Measurements from ENCODE around the gene USP32. TPM values are rescaled to one million over a fixed set of nuclear protein-coding genes. Genes with fewer than 3 reads are reported as not detected.
"Not testable (repeated sequence)": the region's sequence is repeated elsewhere in the genome, so short reads cannot be mapped to it uniquely, and the experiment has no call there.

The USP32 gene
- total RNA-seq, 1 donor from 2014 or later, result 37.6 TPM

DNA sequence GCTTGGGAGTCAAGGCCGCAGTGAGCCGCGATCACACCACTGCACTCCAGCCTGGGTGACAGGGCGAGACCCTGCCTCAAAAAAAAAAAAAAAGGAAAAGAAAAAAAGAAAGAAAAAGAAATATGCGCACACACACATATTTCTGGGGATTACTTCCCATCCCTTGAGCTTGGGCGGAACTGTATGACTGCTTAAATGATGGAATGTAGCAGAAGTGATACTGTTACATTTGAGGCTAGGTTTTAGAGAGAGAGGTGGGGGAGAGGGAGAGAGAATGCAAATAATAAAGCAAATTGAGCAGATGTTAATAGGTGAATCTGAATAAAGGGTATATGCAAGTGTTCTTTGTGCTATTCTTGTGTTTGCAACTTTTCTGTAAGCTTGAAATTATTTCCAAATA is 12.0 kb upstream of the USP32 start:
- no peak for DNase-seq (ENCODE audit: low read depth in 2 of 2)

DNA sequence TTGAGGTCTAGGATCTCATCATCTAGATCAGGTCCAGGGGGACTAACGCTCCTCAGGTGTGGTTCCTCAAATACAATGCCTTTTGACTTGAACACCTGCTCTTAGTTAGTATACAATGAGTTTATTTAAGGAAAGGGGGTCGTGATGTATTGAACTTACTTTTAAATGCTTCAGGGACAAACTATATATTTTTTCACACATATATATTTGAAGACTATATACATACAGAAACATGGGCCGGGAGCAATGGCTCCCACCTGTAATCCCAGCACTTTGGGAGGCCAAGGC is 11.5 kb upstream of the USP32 start:
- no peak for DNase-seq (ENCODE audit: low read depth in 2 of 2)

DNA sequence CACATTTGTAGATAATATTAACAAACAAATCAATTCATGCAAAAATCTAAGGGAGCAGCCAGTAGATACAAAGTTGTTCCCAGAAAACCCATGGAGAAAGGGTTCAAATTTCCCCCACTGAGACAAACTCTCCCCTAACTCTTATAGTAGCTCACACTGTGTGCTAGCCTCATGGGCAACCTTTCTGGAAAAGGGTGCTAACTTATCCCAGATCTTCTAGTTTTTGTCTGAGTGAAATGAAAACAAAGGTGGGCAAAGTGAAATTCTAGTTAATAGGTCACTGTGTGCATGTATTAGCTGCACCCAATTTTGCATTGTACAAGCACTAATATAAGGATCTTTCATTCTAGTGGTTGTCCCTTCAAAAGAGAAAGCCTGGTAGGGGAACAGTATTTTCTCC is 9.9 kb upstream of the USP32 start:
- DNase-seq (ENCODE audit: low read depth in 2 of 2), result no peak

DNA sequence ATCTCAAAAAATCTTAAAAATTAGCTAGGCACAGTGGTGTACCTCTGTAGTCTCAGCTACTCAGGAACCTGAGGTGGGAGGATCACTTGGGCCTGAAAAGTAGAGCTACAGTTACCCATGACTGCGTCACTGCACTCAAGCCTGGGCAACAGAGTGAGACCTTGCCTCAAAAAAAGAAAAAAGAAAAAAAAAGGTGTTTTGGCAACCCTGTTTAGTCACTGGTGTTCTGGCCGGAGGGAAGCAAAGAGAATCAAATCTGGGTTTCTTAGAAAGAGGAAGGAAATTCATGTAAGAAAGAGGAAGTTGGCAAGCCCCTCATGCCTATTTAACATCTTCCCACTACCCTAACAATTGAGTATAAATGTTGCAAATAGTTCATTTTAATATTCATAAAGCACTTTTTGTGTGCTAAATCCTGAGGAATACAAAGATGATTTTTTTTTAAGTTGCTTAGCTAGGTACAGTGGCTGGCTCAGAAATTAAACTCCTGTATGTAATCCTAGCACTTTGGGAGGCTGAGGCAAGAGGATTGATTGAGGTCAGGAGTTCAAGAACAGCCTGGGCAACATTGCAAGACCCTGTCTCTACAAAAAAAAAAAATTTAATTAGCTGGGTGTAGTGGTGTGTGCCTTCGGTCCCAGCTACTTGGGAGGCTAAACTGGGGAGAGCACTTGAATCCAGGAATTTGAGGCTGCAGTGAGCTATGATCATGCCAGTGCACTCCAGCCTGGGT is 6.5 kb upstream of the USP32 start:
- no peak for DNase-seq (ENCODE audit: low read depth in 2 of 2)

DNA sequence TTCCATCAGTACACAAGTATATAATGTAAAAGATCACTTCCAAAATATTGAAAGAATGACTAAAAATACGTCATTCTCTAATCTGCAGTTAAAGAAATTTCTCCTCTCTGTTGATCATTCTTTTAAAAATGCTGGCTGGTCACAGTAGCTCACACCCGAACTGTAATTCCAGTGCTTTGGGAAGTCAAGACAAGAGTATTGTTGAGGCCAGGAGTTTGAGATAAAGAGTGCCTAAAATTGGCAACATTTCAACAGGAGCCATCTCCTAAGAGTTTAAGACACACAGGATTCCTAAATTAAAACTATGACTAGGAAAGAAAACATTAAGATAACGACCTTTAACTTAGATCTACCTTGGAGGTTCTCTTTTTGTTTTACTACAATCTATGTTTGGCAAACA is 4.5 kb upstream of the USP32 start:
- no peak for DNase-seq (ENCODE audit: low read depth in 2 of 2)

DNA sequence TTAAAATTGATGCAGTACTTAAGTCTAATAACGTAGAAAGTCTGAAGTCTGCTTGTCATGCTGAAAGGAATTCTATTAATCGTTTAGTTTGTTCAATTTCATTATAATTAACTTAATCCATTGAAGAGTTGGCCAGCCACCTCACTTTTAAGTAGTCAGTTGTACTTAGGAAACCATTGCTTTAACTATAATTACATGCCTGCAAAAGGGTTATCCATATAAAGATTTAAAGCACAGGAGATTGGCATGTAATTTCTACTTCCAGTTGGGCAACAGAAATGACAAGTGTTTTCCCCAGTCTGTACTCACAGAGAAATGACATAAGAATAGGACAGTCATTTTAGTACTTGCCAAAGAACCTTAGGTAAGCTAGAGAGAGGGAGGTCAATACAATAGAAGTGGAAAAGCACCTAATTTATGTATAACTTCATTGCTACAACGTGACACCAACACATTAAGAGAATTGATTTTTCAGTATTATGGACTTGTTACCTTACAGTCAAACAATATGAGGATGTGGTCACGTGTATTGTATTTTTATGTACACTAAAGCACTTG is 3.7 kb upstream of the USP32 start:
- DNase-seq (ENCODE audit: low read depth in 2 of 2), result no peak

DNA sequence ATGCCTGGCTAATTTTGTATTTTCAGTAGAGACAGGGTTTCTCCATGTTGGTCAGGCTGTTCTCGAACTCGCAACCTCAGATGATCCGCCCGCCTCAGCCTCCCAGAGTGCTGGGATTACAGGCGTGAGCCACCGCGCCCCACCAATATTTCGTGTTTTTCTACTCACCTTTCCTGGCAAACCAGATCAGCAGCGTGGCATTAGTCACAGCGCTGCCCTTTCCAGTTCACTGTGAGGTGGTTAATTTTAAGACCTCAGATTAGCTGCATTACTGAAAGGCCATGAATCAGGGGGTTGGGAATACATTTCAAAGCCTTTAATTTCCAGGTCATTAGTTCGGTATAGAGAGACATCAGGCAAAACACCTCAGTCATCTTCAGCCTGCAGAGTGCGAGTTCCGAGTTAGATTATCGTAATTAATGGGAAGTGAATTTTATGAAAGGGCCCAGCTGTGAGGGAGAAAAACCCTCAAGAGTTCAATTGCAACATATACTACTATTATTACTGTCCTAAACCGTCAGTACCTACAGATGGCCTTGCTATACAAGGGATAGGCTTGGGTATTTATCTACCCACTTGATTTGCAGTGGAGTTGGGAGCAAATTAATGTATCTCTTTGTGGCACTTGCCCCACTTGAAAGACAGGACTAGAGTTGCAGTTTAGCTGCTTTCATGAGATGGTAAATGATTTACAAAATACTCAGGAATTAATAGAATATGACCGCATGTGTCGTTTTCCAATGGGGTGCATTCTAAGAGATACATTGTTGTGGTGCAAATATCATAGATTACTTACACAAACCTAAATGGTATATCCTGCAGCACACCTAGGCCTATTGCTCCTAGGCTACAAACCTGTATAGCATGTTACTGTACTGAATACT is 2.1 kb upstream of the USP32 start:
- no peak for DNase-seq (ENCODE audit: low read depth in 2 of 2)

DNA sequence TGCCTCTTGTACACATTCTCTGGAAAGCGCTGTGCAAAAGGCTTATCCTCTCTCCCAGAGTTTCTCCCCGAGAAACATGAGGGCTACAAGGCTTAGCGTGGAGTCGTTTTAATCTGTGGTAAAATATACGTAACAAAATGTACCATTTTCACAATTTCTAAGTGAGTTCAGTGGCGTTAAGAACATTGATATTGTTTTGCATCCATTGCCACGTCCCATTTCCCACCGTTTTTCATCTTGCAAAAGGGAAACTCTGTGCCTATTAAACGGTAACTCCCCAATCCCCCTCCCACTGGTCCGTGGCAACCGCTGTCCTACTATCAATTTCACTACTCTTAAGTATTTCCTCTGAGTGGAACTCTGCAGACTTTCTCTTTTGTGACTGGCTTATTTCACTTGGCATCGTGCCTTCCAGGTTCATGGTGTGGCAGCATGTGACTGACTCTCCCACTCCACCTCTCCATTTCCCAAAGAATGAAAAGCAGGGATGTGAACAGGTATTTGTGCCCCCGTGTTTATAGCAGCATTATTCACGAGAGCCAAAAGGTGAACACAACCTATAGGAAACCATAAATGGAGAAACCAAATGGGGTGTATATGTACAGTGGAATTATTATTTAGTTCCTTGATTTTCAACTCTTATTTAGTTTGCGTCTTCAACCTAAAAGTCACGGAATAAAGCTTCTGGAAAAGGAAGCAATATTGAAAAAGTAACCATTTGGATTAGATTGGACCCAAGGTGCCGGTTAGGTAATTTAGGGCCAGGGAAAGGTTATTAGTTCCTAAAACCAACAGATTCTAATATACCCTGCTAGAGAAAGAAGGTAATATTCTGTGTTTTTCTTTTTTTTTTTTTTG is 1.1 kb upstream of the USP32 start:
- peak; percentile 77 to 89 for DNase-seq (ENCODE audit: low read depth in 2 of 2)

DNA sequence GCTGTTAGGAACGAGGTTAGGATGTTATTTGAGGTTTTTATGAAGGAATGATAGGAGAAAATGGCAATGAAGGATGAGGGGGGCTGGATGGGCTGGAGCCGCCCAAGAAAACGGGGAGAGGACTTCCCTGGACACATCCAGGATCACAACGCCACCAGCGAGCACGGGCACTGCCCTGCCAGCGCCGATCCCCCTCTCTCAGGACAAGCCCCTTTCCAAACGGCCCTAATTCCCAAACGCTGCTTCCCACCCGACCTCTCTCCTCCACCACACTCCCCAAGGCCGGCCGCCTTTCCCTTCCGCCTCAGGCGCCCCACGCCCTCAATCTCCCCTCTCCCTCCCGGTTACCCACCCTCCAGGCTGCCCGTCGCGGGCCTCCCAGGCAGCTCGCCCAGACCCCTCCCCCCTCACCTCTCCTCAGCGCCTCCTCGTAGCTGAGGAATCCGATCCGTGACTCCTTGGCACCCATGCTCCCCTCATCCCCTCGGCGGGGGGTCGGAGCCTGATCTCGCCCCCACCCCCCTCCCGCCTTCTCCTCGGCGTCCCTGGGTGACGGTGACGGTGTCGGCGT is 377 bp downstream of the USP32 start:
- no peak for DNase-seq (ENCODE audit: low read depth in 2 of 2)

DNA sequence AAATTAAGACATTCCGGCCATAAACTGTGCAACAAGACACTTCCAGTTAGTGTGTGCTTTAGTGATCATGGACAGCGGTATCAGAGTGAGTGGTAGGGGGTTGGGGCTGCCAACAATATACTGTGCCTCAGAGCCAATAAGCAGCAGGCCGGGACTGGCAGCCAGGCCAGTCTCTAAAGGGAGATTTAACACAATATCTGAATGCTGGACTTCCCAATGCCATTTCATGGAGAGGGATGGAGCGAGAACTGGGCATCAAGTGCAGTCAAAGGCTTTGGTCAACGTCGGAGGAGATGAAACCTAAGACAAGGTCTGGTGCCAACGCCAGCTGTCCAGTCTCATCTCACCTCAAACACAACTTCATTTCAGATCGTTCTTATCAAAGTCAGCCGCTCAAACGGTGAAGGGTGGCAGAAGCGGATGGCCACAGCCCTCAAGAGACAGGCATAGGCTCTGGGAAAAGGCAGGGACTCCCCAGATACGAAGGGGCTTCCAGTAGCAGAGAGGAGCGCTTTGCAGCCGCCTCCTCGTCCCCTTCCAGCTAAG is 935 bp downstream of the USP32 start:
- DNase-seq (ENCODE audit: low read depth in 2 of 2), result peak in 1 of 2 donors; percentile 80

DNA sequence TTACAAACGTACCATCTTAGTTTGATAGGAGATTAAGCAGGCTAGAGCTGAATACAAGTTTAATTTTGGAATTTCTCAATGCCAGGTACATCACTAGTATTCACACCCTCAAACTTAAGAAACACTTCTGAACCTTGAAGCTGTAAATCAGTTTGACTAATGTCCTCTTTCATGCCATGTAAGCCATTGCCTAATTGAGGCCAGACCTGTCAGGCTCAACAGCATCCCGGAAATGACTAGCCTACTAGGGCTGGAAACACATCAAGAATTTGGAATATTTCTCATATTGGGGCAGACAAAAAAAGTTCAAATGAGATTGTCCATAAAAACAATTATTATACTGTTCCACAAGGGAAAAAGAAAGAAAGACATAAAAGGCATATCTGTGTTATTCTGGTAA is 1.7 kb downstream of the USP32 start:
- DNase-seq (ENCODE audit: low read depth in 2 of 2), result peak; percentile 39 to 42

DNA sequence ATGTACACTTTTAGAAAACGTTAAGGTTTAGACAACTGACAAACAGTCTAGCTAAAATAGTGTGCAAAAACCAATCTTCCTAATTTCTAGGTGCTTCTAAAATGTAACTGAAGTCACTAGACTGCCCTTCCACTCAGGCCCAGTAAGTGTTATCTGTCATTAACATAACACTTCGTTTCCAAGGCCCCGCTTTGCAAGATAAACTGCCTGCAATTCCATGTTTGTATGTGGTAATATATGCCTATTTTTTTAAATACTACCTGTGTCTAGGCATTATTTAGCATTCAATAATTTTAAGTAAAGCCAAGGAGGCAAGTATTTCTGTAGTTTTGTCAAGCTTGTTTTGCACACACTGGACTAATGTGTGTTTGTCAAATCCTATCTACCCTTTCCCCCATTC is 3.2 kb downstream of the USP32 start:
- DNase-seq (ENCODE audit: low read depth in 2 of 2), result no peak

DNA sequence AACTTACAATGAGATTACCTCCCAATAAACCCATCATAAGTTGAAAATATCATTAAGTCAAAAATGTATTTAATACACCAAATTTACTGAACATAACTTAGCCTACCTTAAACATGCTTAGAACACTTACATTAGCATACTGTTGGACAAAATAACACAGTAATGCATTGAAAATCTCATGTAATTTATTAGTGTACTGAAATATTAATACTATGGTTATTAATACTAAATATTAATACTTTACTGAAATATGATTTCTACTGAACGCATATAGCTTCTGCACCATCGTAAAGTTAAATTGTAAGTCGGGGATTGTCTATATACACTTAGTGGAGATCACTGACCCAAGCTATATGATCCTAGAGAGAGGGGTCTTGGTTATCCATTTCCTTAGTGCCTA is 4.3 kb downstream of the USP32 start:
- DNase-seq (ENCODE audit: low read depth in 2 of 2), result no peak

DNA sequence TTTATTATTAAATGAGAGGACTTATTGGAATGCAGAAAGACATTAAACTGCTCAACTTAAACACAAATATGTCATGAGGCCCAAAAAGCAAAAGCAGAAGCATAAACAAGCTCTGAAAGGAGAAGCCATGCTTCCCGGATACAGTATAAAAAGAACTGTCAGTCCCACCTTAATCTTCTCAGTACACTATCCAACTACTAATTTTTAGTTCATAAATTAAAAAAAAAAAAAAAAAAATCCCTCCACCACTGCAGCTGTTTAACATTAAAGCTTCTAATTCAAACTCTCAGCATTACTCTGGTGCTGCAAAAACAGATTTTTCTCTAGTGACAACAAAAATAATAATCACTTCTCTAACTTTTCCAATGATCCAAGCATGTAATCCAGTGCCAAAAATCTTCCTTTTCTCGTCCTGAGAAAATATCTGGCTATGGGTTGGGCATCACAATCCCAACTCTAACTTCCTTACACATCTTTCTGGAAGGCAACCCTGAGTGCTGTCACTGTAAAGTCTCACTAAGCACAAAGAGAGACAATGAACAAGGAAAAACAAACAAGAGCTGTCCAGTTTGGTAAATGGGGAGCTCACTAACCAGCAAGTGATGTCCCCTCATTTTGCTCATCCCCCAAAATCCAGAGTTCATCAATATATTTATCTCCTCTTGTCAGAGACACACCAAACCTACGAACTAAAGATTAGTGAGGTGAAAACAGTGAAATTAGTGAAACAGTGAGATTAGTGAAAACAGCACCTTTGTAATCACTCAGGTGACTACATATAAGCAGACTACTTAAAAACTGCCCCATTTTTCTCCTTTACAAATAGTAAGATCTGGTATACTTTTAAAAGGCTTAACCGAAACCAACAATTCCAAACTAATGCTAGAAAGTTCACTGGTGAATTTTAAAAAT is 5.5 kb downstream of the USP32 start:
- no peak for DNase-seq (ENCODE audit: low read depth in 2 of 2)

DNA sequence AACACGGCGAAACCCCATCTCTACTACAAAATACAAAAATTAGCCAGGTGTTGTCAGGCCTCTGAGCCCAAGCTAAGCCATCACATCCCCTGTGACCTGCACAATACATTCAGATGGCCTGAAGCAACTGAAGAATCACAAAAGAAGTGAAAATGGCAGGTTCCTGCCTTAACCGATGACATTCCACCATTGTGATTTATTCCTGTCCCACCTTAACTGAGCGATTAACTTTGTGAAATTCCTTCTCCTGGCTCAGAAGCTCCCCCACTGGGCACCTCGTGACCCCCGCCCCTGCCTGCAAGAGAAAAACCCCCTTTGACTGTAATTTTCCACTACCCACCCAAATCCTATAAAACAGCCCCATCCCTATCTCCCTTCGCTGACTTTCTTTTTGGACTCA is 7.0 kb downstream of the USP32 start:
- not testable (repeated sequence) for DNase-seq (ENCODE audit: low read depth in 2 of 2)

DNA sequence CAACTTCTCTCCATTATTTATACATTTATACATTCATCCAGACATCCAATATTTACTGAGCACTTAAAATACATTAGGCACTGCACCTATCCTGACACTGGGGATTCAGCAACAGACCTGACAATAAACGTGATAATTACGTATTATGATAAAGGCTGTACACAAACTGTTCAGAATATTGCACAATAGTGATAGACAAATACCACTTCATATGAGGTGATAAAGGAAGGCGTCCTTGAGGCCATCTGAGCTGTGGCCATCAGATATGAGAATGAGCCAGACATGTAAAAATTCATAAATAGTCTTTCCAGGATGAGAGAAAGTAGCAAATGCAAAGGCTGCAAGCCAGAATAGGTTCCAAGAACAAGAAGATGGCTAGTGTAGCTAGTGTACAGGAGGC is 8.6 kb downstream of the USP32 start:
- DNase-seq (ENCODE audit: low read depth in 2 of 2), result no peak

DNA sequence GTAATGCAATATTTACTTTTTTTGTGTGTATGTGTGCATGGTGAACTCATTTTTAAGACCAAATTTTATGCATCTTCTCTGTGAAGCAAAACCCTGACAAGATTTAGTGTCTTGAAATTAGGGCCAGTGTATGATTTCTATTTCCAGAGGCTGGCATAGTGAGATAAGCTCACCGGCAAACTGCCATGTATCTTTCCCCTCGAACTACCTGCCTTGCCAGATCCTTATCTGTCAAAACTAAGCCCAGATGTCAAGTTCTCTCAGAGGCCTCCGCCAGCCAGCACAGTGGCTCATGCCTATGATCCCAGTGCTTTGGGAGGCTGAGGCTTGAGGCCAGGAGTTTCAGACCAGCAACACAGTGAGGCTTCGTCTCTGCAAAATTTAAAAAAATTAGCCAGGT is 10.0 kb downstream of the USP32 start:
- DNase-seq (ENCODE audit: low read depth in 2 of 2), result no peak

DNA sequence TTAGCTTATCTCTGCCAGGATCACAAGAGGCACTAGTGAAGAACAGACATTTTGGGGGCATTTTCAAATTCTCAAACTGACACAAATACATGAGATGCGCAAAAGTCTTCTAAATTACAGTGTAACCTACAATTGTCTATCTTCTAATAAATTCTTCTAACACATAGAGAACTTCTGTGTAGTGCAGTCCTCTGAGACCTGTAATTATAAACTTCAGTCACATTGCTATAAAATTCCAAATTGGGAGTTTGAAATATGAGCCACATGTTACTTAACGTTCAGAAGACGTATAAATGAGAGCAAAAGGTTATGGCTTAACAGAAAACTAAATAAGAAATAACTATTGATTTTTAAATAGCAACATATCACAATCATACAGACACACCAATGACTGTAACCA is 12.5 kb downstream of the USP32 start:
- not testable (repeated sequence) for DNase-seq (ENCODE audit: low read depth in 2 of 2)

DNA sequence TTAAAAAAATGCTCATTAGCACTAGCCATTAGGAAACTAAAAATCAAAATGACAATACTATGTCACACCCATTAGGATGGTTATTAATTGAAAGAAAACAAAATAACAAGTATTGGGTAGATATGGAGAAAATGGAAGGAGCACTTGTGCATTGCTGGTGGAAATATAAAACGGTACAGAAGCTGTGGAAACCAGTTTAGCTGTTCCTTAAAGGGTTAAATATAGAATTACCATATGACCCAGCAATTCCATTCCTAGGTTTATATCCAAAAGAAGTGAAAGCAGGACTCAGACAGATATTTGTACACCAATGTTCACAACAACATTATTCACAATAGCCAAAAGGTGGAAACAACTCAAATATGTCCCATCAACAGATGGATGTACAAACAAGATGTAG is 13.7 kb downstream of the USP32 start:
- DNase-seq (ENCODE audit: low read depth in 2 of 2), result not testable (repeated sequence)

DNA sequence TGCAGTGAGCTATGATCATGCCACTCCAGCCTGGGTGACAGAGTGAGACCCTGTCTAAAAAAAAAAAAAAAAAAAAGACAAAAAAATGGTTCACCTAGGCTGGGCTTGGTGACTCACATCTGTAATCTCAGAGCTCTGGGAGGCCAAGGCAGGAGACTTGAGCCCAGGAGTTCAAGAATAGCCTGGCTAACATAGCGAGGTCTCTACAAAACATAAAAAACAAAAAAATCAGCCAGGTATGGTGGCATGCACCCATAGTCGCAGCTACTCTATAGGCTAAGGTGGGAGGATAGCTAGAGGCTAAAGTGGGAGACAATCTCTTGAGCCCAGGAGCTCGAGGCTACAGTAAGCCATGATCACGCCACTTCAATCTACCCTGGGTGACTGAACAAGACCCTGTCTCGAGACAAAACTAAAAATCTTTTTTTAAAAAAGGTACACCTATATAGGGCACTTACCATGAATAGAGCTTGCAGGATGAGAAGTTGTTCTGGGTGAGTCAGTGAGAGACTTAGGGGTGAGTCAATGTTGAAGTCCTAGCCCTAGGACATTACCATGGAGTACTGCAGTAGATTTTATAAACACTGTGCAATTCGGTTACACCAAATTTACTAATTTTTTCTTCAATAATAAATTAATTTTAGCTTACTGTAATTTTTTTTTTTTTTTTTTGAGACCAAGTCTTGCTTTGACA is 19.0 kb downstream of the USP32 start:
- DNase-seq (ENCODE audit: low read depth in 2 of 2), result no peak

Data from dermis microvascular lymphatic vessel endothelial cell (primary cell).